HepG2 (cell line): ENCODE results near the gene KDM7A. TPM values are rescaled to one million over a fixed set of nuclear protein-coding genes. Genes with fewer than 3 reads are reported as not detected.

Experiments used
- CREM ChIP-seq, 2 experiments: sonication (generic) in 1 of 2; formaldehyde crosslinking in 1 of 2; IDR thresholded peaks; 2 replicates each; pipeline versions ENCODE4 v1.4.0 to v1.6.1; 2016 to 2020; ENCODE audit warnings: antibody characterized with exemption in 1 of 2, mild to moderate bottlenecking in 1 of 2, missing genetic modification reagents in 1 of 2
- DMAP1 ChIP-seq: IDR thresholded peaks from 2 replicates; pipeline ENCODE4 v1.6.1; 2016
- DR1 ChIP-seq: sonication (generic); formaldehyde crosslinking; IDR thresholded peaks from 2 replicates; pipeline ENCODE4 v1.8.0; 2021; ENCODE audit warnings: mild to moderate bottlenecking, missing genetic modification reagents, inconsistent platforms
- JUND ChIP-seq: sonication (generic); formaldehyde crosslinking; IDR thresholded peaks from 2 replicates; pipeline ENCODE4 v1.8.0; 2022; ENCODE audit warnings: mild to moderate bottlenecking, missing genetic modification reagents
- MAFF ChIP-seq: IDR thresholded peaks from 2 replicates; pipeline ENCODE4 v1.6.1; 2011; ENCODE audit warnings: low read depth, low read length, improper control_type of control experiment
- PAXIP1 ChIP-seq: sonication (generic); formaldehyde crosslinking; conservative IDR thresholded peaks from 2 replicates; pipeline ENCODE4 v1.4.0; 2020; ENCODE audit warnings: mild to moderate bottlenecking, missing genetic modification reagents, moderate library complexity
- ZNF10 ChIP-seq: sonication (generic); formaldehyde crosslinking; IDR thresholded peaks from 2 replicates; pipeline ENCODE4 v1.4.0; 2020; ENCODE audit warnings: mild to moderate bottlenecking, low read depth, missing genetic modification reagents, borderline replicate concordance
- polyA plus RNA-seq, 8 experiments: library from polyadenylated mRNA; depleted of rRNA in 3 of 8; stranded (reverse) in 7 of 8; unstranded in 1 of 8; fragments of >200 nt; fragmentation: Illumina TruSeq in 4 of 8; extraction: Trizol in 4 of 8; gene quantifications; 2 replicates each; pipeline versions ENCODE4 v1.2.1 to v1.2.3, GENCODE V29; 2011 to 2016; ENCODE audit warnings: low read depth in 4 of 8, missing spikeins in 1 of 8, mixed read lengths in 1 of 8; ENCODE audit not compliant: insufficient read depth in 1 of 8
- total RNA-seq, 5 experiments: library from RNA; depleted of rRNA; stranded (reverse); fragments of >200 nt; fragmentation: Illumina TruSeq; extraction: Trizol; gene quantifications; 2 replicates each; pipeline ENCODE4 v1.2.3, GENCODE V29; 2016; ENCODE audit warnings: low read depth in 1 of 5
- TF ChIP-seq, protein P1 (sequence below): sonication (generic); formaldehyde crosslinking; IDR thresholded peaks from 2 replicates; pipeline ENCODE4 v1.4.0; 2020; ENCODE audit warnings: missing genetic modification reagents

KDM7A gene
- total and polyA plus RNA-seq, 2 of the 13 experiments (the other 11 are each of a cell fraction or from before 2014, with no cell fraction given), result 10.8 to 16.8 TPM

DNA sequence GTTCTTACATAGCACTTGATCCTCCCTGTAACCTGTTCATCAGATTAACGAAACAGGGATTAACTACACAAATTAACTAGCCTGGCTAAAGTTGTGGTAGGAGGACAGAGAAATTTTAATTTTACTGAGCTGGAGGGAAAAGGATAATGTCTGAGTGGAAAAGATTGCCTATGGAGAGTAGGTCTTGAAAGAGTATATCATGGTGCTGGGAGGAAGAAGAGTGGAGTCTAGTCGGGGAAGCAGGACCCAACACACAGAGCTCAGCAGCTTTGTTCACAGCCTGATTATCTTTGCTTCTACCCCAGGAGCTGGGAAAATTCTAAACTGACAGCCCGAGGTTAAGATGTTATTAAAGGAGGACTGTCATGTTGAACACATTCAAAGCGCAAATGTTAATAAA lies 6.1 kb upstream of the KDM7A start (continued):
- TF ChIP-seq, protein P1, sequence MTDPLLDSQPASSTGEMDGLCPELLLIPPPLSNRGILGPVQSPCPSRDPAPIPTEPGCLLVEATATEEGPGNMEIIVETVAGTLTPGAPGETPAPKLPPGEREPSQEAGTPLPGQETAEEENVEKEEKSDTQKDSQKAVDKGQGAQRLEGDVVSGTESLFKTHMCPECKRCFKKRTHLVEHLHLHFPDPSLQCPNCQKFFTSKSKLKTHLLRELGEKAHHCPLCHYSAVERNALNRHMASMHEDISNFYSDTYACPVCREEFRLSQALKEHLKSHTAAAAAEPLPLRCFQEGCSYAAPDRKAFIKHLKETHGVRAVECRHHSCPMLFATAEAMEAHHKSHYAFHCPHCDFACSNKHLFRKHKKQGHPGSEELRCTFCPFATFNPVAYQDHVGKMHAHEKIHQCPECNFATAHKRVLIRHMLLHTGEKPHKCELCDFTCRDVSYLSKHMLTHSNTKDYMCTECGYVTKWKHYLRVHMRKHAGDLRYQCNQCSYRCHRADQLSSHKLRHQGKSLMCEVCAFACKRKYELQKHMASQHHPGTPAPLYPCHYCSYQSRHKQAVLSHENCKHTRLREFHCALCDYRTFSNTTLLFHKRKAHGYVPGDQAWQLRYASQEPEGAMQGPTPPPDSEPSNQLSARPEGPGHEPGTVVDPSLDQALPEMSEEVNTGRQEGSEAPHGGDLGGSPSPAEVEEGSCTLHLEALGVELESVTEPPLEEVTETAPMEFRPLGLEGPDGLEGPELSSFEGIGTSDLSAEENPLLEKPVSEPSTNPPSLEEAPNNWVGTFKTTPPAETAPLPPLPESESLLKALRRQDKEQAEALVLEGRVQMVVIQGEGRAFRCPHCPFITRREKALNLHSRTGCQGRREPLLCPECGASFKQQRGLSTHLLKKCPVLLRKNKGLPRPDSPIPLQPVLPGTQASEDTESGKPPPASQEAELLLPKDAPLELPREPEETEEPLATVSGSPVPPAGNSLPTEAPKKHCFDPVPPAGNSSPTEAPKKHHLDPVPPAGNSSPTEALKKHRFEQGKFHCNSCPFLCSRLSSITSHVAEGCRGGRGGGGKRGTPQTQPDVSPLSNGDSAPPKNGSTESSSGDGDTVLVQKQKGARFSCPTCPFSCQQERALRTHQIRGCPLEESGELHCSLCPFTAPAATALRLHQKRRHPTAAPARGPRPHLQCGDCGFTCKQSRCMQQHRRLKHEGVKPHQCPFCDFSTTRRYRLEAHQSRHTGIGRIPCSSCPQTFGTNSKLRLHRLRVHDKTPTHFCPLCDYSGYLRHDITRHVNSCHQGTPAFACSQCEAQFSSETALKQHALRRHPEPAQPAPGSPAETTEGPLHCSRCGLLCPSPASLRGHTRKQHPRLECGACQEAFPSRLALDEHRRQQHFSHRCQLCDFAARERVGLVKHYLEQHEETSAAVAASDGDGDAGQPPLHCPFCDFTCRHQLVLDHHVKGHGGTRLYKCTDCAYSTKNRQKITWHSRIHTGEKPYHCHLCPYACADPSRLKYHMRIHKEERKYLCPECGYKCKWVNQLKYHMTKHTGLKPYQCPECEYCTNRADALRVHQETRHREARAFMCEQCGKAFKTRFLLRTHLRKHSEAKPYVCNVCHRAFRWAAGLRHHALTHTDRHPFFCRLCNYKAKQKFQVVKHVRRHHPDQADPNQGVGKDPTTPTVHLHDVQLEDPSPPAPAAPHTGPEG (CRISPR knock-in tag), result no peak
- no peak for TF ChIP-seq DMAP1 (CRISPR knock-in tag)
- TF ChIP-seq CREM (IDR thresholded peaks at IDR 0.05), result no peak
- no peak for TF ChIP-seq CREM (CRISPR knock-in tag; IDR thresholded peaks at IDR 0.05)
- no peak for TF ChIP-seq ZNF10 (CRISPR knock-in tag)
- no peak for TF ChIP-seq MAFF
- no peak for TF ChIP-seq JUND
- TF ChIP-seq DR1 (CRISPR knock-in tag), result no peak
- no peak for TF ChIP-seq PAXIP1 (CRISPR knock-in tag)
